Ammon's horn (tissue), 1 donor: Measurements from ENCODE around the gene ARL15.

Experiments used
- DNase-seq: peaks from one replicate; pipeline ENCODE4 v3.0.0-alpha.2; 2016; ENCODE audit warnings: low spot score

Gene ARL15

DNA sequence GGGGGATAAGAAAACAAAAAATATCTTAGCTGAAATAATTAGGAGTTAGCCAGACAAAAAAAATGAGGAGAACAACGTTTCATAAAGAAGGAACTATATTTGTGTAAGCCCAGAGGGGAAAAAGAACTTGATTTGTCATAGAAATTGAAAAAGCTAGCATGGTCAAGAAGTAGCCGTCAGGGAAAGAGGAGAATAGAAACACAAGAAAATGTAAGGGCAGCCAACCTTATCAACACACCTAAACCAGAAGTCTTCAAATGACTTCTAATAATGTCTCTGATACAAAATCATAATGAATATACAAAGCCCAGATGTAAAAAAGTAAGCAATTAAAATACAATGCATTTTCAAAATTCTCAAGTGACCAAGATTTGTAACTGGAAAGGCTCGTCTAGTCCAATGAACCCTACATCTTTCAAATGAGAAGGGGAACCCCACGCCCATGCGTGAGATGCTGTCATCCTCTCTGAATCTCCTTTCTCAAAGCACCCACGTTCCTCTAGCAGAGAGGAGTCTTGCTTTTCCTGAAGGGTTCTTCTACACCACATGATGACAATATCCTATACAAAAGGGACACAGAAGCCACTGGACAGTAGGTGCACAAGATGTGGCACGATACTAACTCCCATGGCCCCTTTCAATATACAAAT is 103.7 kb downstream of the ARL15 start:
- DNase-seq, result no peak

DNA sequence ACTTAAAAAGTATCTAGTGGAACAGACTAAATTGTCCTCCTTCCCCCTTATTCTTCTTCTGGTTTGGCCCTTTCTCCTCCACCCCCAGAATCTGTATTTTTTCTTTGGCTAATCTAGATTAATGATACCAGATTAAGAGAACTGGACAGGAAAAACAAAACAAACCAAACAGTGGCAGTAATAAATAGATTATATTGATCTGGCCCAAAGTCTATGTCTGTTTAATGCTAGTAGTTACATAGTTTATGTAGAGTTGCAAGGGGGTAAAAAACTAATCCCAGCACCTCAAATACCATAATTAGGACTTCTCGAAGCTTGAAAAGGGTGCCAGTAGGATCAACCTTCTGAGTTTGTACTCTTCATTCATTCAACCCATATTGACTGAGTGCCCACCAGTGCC is 104.5 kb downstream of the ARL15 start:
- DNase-seq, result no peak

DNA sequence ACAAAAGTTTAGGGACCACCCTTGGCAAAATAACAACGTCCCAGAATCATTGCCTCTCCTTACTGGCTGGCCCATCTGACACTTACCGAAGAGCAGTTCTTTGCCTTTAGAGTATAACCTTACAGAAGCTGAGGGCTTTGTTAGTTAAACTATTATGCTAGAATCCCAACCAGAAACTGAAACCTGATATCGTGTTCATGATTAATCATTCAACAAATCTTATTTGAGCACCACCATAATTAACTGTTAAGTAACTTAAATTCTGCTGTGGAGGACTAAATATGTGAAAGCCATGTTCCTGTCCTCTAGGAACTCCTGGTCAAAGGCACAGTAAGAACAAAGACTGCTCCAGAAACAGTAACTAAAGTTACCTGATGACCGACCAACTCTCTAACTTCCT is 104.9 kb downstream of the ARL15 start:
- DNase-seq, result no peak

DNA sequence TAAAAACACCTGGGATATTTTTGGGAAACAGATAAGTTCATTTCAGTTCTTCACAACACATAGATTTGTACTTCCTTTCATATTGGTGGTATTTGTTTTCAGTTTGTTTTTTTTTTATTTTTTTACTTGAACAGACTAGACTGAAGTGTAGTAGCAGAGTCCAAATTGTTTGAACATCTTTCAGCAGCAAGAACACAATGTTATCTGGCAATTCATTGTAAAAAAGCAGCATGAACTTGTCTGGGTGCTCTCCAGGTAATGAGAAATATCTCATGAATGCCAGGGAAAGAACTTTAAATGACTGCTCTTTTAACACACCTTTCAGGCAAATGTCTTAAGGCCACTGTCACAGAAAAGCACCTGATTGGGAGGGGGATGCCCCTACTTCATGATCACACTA is 113.4 kb downstream of the ARL15 start:
- no peak for DNase-seq

DNA sequence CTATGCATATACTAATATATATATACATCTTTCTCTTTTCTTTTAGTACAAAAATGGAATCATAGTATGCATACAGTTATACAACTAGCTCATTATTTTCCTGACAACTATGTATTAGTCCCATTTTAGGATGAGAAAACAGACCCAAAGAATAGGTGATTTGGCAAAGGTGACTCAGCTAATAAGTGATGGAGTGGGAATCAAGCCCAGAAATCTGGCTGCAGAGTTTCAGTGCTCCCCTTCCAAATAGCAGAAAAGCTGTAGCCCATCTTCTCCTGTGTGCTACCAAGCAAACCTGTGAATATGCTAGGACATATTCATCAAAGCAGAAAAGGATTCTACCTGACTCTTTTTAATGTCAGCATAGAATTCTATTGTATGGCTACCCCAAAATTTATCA is 114.7 kb downstream of the ARL15 start:
- no peak for DNase-seq

DNA sequence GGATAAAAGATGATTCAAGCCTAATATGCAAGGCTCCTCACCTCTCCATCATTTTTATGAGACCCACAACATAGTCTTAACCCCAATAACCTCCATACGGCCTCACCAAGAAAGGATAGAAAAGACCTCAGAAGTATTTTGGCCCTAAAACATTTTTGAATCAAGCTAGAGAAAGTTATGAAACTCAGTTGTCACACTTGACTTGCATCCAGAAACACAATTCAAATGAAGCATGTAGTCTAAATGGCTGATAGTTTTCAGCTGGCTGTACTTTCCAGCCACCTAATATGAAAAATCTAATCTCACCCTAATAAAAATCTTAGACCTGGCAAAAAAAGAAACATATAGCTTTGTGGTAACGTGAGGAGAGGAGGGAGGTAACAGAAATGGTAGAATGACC is 116.1 kb downstream of the ARL15 start:
- no peak for DNase-seq

DNA sequence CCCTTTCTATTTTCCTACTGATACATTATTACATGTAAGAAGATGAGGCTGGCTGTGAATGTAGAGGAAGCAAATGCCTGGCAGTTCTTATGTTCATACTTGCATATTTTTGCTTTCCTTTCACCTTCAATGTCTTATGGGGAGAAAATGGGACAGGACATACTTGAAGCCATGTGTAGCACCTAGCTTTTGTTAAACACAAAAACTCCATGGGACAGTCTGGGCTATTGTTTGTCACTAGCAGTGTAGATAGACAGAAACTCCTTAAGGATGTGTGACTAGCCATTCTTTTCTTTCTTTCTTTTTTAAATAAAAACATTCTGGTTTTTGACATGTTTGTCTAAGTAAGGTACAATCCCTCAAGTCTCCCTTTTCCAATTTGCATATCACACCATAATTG is 122.7 kb downstream of the ARL15 start:
- DNase-seq, result no peak

DNA sequence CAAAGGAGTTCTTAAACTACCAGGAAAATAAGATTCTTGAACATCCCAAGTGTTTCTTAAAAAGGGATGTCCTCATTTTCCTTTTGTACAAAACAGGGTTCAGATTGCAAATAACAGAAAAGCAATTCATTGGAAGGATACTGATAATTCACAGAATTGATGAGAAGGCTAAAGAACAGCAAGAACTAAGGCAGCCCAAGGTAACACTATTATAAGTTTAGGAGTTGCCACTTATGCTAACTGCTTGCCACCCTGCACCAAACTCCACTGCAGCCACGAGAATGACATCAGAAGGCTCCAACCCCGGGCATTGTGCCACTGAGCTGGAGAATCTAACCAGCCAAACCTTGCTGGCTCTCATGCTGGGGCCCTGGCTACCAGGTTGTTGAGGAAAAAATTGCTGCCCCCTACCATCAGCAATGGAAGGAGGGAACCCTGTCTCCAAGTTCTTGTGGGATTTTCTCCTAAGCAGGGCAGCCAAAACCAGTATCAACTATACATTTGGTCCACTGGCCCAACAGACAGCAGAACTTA is 123.4 kb downstream of the ARL15 start:
- peak; percentile 5 for DNase-seq

DNA sequence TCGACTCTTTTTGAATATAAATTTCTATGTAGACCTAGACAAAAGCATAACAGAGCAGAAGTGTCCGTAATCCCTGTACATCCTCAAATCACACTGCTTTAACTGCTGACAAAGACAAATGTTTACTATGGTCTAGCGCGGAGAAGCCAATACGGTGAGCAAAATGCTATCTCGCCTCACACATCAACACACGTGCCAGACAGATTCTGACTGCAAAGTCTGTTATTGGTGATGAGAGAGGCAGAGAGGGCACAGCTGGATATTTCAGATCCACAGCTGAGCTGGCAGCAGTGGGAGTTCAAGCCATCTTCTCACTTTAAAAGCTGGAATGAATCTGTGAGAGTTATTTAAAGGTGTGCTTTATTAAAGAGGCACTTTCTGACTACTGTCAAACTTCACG is 124.3 kb downstream of the ARL15 start:
- DNase-seq, result no peak

DNA sequence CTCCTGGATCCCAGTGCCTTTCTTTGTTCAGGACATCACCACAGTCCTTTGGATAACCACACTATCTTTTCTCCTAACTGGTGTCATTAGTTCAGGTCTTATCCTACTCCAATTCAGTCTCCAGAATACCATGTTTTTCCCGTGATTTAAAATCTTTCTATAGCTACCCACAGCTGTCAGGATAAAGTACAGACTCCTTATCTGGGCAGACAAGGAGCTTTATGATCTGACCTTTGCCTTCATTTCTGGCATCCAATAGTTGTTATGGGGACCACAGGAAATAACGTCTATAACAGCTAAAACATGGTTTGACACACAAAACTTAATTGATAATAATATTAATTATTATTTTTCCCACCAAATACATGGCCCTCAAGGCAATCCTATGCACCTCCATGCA is 125.6 kb downstream of the ARL15 start:
- no peak for DNase-seq

DNA sequence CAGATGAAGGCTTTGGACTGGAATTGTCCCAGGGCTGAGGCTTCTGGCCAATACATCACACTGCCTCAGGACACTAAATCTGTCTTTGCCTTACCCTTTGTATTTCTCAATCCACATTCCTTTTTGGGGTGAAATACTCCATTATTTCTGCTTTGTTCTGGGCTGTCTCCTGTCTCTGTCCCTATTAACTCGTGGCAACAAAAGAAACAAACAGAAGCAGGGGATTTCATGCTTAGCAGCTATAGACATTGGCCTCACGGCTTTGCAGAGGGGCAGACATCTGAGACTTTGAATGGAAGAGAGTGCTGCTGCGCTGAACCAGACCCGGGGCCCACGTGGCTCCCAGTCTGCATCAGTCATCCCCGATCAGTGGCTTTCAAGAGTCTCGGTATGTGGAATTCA is 129.7 kb downstream of the ARL15 start:
- DNase-seq, result no peak

DNA sequence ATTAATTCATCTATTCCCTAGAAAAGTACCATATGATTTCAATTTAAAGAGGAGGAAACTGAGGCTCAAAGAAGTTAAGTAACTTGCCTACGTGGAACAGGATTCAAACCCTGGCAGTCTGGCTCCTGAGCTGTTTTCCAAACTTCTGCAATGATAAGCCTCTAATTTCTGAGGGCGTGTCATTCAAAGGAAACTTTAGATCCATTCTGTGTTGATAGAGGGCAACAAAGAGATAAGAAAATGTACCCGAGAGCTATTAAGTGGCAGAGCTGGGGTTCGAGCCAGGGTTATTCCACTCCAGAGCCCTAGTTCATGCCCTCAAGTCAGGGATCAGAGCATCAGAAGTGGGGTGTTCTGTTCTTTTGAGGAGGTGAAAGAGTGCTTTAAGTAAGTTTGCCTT is 131.4 kb downstream of the ARL15 start:
- DNase-seq, result no peak

DNA sequence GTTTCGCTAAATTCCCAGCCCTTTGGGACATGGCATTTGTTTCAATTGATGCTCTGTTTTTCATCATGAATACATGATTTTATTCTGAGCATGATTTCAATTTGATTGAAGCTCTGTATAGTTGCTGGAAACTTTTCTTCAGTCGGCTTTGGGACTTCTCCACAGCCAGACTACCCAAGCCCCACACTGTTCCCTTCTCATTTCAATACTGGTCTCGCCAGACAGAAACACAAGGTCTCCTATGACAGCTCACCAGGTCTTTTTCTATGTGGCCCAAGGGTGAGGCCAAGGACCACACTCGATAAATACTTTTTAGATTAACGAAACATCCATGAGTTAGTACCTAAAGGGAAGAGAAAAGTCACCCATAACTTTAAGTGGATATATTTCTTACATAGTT is 132.2 kb downstream of the ARL15 start:
- DNase-seq, result no peak

DNA sequence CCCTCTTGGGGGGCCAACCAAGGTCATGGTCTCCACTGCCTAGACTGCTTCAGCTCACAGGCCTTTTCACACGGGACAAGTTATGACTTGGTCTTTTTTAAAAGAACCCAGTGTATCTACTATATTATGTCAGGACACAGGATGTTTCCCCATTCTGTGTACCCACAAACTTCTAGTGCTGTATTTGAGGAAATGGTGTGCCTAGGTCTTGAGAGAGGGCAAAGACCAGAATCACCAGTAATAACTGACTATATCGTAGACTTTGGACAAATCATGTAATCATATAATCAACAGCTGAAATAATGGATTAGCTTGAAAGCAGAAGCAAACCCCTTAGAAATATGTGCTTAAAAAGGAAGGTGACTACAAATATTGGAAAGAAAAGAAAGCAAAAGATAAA is 133.3 kb downstream of the ARL15 start:
- DNase-seq, result no peak

DNA sequence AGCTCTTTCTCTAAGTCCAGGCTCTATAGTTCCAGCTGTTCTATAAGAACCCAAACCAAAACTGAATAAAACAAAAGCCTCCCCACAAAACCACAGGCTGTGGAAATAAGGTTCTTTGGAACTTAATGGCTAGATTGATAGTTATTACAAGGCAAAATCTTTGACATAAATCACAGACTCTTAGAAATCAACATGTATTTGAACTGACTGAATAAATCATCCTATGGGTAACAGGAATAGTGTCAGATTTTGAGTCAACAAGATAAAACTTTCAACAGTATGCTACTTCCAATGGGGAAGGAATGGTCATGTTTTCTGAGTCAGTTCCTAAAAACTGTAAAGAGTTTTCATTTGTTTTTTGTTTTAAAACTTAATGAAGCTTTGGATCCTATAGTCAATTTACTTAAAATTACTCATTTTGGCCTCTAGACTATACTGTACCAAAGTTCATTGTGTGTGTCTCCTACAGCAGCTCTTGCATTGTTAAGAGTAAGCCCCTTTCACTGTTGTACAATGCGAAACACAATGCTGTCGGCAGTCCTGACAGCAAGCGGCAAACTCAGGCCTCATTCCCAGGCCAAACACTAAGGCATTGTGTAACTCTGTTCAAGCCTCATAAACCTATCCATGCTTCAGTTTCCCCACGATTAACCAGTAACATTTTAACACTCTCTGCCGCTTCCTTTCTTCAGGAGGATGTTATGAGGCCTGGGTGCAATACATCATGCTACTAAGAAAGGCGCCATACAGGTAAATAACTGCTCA is 134.1 kb downstream of the ARL15 start:
- DNase-seq, result peak; percentile 42

DNA sequence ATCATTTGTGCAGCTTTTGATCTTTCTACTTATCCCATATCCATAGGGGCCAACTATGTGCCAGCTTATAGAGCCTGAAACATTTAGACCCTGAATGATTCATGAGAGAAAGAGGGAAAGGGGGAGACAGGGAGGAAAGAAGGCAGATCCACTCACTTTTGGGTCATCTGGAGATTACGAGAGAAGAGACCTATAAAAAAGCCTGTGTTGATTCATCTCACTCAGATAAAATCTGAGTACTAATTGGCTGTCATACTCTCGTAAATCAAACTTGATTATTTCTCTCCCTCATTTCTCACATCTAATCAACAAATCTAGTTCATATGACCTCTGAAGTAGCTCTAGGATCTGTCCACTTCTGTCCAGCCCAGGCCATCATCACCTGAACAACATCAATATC is 137.1 kb downstream of the ARL15 start:
- DNase-seq, result no peak

DNA sequence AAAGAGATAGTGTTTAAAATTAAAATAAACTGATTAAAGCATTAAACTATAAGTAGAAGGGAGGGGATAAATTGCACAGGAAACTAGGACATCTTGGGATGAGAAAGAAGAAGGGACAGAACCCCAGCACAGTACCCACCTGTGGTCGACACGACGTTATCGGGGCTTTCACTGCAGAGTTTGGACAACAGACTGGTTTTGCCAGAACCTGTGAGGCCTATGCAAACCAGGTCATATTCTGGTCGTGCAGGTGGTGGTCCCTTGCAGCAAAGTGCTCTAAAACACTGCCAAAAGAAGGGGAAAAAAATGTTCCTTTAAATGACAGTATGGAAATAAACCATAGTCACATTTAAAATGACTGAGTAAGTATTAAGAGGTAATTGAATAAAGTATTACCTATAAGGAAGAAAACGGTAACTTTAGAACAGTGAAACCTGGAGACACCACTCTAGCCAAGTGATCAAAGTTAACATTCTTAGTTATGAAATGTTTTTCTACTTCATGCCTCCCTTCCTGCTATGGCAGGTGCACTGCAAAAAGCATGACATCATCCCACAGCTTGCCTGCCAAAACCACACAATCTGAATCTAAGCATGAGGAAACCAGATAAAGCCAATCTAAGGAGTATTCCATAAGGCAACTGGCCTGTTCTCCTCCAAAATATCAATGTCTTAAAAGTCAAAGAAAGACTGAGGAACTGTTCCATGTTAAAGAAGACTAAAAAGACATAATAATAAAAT is 138.6 kb downstream of the ARL15 start:
- no peak for DNase-seq

DNA sequence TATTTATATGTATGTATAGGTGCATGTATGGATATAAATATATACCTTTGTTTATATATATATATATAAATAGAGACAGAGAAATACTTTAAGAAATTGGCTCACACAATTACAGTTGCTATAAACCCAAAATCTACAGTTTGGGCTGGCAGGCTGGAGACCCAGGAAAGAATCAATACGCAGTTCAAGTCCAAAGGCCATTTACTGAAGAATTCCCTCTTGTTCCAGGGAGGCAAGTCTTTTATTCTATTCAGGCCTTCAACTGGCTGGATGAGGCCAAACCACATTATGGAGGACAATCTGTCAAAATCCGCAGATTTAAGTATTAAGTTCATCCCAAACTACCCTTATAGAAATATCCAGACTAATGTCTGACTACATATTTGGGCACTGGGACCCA is 144.7 kb downstream of the ARL15 start:
- DNase-seq, result no peak

DNA sequence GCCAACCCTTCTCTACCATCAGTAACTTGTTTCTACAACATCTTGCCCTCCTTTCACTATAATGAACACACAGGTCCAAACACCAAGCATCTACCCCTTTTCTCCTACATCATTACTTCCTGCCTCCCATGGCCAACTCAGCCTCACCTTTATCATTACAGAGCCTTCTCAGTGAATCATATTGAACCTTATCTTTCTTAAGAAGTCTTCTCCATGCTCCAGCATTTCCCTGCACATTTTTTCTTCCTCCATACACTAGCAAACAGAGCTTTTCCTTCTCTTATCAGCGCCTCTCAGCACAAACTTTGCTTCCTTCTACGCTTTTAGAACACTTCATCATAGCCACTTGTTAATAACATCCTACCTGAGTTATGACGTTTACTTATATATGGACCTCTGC is 148.2 kb downstream of the ARL15 start:
- DNase-seq, result no peak

DNA sequence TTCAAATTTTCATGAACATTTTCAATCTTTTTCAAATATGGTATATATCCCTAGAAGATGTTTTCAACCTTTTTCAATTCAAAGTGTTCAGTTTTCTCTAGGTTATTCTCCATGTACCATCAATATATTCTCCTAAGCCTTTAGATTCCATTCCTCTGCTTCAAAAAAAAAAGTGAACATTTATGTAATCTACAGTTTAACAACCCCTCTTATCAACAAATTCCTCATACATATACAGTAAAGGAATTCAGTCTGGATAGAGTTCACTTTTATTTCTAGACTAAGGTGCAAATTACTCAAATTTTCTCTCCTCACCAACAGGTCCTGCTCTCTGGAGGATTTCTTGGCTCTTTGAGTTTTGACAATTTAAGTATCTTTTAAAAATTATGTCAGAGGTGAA is 150.0 kb downstream of the ARL15 start:
- DNase-seq, result no peak

DNA sequence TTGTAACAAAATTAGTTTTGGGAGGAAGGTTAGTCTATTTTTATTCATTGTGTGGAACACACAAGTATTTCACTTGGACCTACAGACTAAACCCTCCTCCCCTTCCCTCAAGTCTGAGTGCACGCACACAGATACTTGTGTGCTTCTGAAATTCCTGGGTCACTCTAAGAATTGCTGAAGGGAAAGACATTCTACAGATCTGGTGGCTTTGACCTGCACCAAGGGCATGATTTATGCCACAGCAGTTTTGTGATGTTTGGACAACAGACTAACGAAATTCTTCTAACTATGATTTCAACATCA is 150.5 kb downstream of the ARL15 start:
- DNase-seq, result no peak

DNA sequence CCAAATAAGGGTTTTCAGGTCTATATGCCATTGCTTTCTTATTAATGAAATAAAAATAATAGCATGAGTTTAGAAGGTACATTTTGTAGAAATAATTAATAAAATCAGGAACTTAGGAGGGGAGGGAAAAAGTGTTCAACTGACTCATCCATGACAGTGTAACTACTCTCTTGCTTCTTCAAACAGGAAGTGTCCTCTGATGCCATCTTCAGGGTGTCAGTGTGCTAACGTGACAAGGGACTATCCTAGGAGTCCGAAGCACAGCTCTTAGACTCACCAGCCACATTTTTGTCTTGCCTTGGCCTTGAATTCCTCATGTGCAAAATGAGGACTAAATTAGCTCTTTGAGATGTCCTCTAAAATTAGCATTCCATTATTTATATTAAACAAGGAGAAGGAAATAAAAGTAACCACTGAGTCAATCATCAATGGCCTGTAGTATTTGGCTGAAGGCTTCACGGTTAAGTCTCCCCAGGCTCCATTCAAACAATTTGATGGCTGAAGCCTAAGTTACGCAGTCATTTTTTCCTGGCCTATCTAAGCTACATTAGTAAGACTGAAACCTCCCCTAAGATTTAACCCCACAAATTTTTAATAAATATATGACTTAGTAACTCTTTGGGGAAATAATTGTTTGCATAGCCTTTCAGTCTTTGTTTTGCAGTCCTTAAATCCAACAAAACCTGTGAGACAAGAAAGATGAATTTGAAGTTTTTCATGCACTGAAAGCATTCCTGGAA is 151.1 kb downstream of the ARL15 start:
- peak; percentile 23 for DNase-seq

DNA sequence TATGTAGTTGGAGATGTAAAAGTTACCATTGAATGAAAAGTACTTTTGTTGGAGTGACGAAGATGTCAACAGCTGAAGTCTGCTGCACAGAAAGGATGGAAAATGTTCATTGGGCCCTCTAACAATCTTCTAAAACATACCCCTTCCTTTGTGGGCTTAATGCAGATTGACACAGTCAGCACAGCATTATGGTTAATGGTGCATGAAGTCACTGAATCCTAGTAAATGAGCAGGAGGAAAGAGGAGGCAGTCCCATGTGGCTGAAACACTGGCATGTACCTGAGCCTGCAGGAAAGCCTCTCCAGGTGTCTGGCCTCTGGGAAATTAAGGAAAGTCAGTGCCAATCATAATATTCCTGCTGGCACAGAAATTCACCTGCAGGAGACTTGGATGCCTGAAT is 153.8 kb downstream of the ARL15 start:
- DNase-seq, result no peak
